ENCODE measurements around the gene BAIAP3. TPM values are rescaled to one million over a fixed set of nuclear protein-coding genes. Genes with fewer than 3 reads are reported as not detected.
A peak's percentile ranks its signal among the peaks of the same experiment; 100 is the strongest.

BAIAP3 gene, protein sequence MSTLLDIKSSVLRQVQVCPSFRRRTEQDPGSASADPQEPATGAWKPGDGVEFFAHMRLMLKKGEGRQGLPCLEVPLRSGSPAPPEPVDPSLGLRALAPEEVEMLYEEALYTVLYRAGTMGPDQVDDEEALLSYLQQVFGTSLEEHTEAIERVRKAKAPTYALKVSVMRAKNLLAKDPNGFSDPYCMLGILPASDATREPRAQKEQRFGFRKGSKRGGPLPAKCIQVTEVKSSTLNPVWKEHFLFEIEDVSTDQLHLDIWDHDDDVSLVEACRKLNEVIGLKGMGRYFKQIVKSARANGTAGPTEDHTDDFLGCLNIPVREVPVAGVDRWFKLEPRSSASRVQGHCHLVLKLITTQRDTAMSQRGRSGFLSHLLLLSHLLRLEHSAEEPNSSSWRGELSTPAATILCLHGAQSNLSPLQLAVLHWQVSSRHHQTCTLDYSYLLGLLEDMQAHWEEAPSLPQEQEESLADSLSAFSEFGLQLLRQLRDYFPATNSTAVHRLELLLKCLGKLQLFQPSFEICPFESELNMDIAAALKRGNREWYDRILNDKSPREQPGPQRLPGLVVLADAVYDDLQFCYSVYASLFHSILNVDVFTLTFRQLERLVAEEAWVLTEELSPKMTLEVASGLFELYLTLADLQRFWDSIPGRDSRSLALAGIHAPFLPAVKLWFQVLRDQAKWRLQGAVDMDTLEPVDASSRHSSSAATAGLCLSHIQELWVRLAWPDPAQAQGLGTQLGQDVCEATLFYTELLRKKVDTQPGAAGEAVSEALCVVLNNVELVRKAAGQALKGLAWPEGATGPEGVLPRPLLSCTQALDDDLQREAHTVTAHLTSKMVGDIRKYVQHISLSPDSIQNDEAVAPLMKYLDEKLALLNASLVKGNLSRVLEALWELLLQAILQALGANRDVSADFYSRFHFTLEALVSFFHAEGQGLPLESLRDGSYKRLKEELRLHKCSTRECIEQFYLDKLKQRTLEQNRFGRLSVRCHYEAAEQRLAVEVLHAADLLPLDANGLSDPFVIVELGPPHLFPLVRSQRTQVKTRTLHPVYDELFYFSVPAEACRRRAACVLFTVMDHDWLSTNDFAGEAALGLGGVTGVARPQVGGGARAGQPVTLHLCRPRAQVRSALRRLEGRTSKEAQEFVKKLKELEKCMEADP
- polyA plus RNA-seq (2011; rRNA removed), result 0.19 and 0.38 TPM in 2 replicates
- polyA minus RNA-seq (2011; rRNA and poly(A)+ RNA removed), result 1.7 and 2.5 TPM in 2 replicates

DNA sequence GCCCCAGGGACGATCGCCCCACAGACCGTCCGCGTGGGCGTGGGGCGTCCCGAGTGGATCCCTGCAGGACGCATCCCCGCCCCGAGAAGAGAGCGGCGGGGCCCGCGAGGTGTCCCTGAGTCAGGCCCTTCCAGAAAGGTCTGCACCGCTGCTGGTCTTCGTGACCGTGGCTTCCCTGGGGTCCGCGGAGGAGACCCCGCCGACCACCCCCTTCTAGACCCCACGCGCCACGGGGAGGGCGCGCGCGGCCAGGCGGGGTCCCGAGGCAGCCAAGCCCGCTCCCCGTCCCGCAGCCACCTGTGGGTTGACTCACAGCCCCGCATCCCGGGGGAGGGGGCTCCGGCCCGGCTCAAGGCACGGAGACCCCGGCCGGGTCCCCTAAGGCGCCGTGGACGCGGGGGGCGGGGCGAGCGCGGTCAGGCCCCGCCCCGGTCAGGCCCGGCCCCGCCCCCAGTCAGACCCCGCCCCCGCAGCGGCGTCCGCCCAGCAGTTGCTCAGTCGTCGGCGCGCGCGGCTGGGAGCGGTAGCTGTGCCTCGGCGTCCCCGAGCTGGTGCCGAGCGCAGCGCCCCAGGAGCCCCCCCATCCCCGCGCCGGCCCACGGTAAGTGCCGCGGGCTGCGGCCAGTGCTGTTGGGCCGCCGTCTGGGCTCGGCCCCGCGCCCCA lies at the start of gene BAIAP3:
Gene BAIAP3 (plus strand): TSS at position 497 of the 664 bp plus-strand sequence. CDS start 4,905 bp downstream, outside the sequence.
- Histone ChIP-seq H3K4me3 (ENCODE audit: low read depth, low read length) (peak within 1 kb of the TSS; percentile 29; the same call in 1 of the 2 replicates), H3K27me3 (ENCODE audit: control insufficient read depth, insufficient read depth, low read length) (peaks cover 59% of the 10 kb centered on the region)
- no peak for DNase-seq (ENCODE audit: low read depth, low spot score)

DNA sequence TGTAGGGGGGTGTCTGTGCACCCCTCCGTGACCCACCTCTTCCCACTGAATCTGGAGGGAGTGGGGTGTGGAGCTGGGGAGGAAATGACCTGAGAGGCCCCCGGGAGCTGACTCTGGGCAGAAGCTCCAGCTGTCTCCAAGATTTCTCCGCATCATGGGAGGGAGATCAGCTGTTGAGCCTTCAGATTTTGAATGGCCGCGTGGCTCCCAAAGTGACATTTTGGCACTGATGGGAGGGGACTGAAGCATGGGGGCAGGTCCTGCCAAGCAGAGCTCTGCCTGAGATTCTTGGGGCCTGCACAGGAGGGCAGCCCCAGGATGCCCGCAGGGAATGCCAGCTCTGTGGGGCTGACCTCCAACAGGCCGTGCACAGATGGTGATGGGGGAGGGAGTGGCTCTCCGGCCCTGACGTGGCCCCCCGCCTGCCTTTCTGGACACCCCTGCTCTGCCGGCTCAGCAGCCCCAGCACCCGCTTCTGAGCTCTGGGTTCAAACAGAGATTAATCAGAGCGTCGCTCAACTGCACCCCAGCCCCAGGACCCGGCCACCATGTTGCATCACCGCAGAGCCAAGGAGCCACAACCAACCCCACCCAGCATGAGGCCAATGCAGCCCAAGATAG lies 49.3 kb upstream of the BAIAP3 start:
- Histone ChIP-seq H3K27ac (ENCODE audit: low read depth, low read length) (no peak overlapping the region), H3K4me3 (ENCODE audit: low read depth, low read length) (no peak overlapping the region), H3K9me3 (ENCODE audit: control insufficient read depth, insufficient read depth, low read length) (no peaks in the 10 kb centered on the region; the same call in 1 of the 2 replicates), H3K27me3 (ENCODE audit: control insufficient read depth, insufficient read depth, low read length) (peaks cover 46% of the 10 kb centered on the region)
- no peak for DNase-seq (ENCODE audit: low read depth, low spot score)
- TF ChIP-seq, protein P1, sequence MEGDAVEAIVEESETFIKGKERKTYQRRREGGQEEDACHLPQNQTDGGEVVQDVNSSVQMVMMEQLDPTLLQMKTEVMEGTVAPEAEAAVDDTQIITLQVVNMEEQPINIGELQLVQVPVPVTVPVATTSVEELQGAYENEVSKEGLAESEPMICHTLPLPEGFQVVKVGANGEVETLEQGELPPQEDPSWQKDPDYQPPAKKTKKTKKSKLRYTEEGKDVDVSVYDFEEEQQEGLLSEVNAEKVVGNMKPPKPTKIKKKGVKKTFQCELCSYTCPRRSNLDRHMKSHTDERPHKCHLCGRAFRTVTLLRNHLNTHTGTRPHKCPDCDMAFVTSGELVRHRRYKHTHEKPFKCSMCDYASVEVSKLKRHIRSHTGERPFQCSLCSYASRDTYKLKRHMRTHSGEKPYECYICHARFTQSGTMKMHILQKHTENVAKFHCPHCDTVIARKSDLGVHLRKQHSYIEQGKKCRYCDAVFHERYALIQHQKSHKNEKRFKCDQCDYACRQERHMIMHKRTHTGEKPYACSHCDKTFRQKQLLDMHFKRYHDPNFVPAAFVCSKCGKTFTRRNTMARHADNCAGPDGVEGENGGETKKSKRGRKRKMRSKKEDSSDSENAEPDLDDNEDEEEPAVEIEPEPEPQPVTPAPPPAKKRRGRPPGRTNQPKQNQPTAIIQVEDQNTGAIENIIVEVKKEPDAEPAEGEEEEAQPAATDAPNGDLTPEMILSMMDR (IDR thresholded peaks at IDR 0.05; ENCODE audit: low read depth, low read length), result no peak
- ChIA-PET POLR2A (no interaction called here), CTCF (interaction anchor here (0.6 kb wide), 1 partner anchor 11 kb away, joined by 6 read pairs; no protein-coding TSS in a partner anchor)

More for the DNA sequence above, at the start of gene BAIAP3:
- H3K9me3 ChIP-seq (ENCODE audit: control insufficient read depth, insufficient read depth, low read length), result peaks cover 8% of the 10 kb centered on the region
- ChIA-PET POLR2A (interaction anchor here (1.4 kb wide), 1 partner anchor 24 kb away, joined by 3 read pairs; the partner anchor contains the start of gene UBE2I), CTCF (no interaction called here)
- TF ChIP-seq, protein P1 (IDR thresholded peaks at IDR 0.05; ENCODE audit: low read depth, low read length), result no peak
- H3K27ac ChIP-seq (ENCODE audit: low read depth, low read length), result no peak within 1 kb of the TSS

DNA sequence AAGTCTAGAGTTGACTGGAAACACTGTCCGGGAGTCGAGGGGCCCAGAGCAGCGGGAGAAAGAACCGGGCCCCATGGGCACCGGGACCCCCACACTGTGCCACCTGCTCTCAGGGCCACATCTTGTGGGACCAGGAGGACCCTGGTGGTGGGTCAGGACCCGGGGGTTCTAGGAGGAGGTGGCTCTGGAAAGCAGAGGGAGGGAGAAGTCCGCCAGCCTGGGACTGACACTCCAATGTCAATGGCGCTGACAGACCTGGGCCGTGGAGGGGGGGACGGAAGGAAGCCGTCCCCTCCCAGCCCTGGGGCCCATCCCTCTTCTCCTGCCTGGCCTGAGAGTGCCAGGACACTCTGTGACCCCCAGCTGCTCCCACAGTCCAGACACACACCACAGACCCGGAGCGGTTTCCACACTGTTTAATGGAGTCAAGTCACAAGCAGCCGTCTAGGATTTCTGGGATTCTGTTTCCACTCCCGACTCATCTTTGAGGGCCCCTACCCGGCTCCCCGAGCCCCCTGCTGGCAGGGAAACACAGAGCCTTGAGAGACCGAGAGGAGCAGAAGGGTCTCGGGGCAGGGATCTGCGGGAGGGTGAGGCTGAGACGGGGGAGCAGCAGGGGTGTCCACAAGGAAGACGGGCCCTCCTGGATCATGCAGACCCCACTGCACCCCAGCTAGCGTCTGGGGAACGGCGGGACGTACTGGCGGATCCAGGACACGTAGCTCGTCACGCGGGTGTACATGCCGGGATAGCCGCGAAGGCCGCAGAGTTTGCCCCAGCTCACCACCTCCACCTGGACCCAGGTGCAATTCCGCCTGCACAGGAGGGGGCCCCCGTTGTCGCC lies 47.6 kb upstream of the BAIAP3 start:
- TF ChIP-seq, protein P1 (IDR thresholded peaks at IDR 0.05; ENCODE audit: low read depth, low read length), result 0 out of 2 replicates have a peak, but pooled peaks have one; percentile 10
- Histone ChIP-seq H3K4me3 (ENCODE audit: low read depth, low read length) (no peak overlapping the region), H3K27me3 (ENCODE audit: control insufficient read depth, insufficient read depth, low read length) (peaks cover 60% of the 10 kb centered on the region), H3K9me3 (ENCODE audit: control insufficient read depth, insufficient read depth, low read length) (no peaks in the 10 kb centered on the region), H3K27ac (ENCODE audit: low read depth, low read length) (no peak overlapping the region)
- no peak for DNase-seq (ENCODE audit: low read depth, low spot score)
- ChIA-PET CTCF (no interaction called here), POLR2A (no interaction called here)
